ENCODE results near the gene CLCN2.

The CLCN2 gene

GRCh38 chr3:184361532-184361931 lies at the start of gene CLCN2, which contains the start of gene POLR2H:
Gene CLCN2 (minus strand): TSS chr3:184361605. CDS start chr3:184361479, 126 bp downstream.
Gene POLR2H (plus strand): TSS chr3:184361710. CDS start chr3:184363493, 1,783 bp downstream.
- peak; percentile 33 for DNase-seq

- DNase-seq: no peak
Observed at GRCh38 chr3:184409946-184410500, 48.6 kb upstream of the CLCN2 start.

- no peak for DNase-seq
Observed at GRCh38 chr3:184409331-184409926, 48.0 kb upstream of the CLCN2 start.

- DNase-seq: no peak
Observed at GRCh38 chr3:184405075-184406030, 43.9 kb upstream of the CLCN2 start.

GRCh38 chr3:184399410-184399809 lies 38.0 kb upstream of the CLCN2 start:
- no peak for DNase-seq

- peak; percentile 72 for DNase-seq
Observed at GRCh38 chr3:184395320-184395660, 33.9 kb upstream of the CLCN2 start.

- no peak for DNase-seq
Observed at GRCh38 chr3:184391266-184391665, 29.9 kb upstream of the CLCN2 start.

- no peak for DNase-seq
Observed at GRCh38 chr3:184389935-184390528, 28.6 kb upstream of the CLCN2 start.

- DNase-seq: no peak
Observed at GRCh38 chr3:184389384-184389783, 28.0 kb upstream of the CLCN2 start.

GRCh38 chr3:184388936-184389230 lies 27.5 kb upstream of the CLCN2 start:
- DNase-seq: no peak

GRCh38 chr3:184388164-184388935 lies 26.9 kb upstream of the CLCN2 start:
- no peak for DNase-seq

GRCh38 chr3:184387174-184387714 lies 25.8 kb upstream of the CLCN2 start:
- DNase-seq: no peak

- DNase-seq: no peak
Observed at GRCh38 chr3:184386047-184386806, 24.8 kb upstream of the CLCN2 start.

- DNase-seq: no peak
Observed at GRCh38 chr3:184384856-184385422, 23.5 kb upstream of the CLCN2 start.

- DNase-seq: no peak
Observed at GRCh38 chr3:184384342-184384741, 22.9 kb upstream of the CLCN2 start.

- DNase-seq: no peak
Observed at GRCh38 chr3:184383033-184383740, 21.8 kb upstream of the CLCN2 start.

GRCh38 chr3:184382326-184383032 lies 21.1 kb upstream of the CLCN2 start:
- no peak for DNase-seq

- DNase-seq: no peak
Observed at GRCh38 chr3:184381261-184382224, 20.1 kb upstream of the CLCN2 start.
